ENCODE measurements around the gene EVL.

DNA sequence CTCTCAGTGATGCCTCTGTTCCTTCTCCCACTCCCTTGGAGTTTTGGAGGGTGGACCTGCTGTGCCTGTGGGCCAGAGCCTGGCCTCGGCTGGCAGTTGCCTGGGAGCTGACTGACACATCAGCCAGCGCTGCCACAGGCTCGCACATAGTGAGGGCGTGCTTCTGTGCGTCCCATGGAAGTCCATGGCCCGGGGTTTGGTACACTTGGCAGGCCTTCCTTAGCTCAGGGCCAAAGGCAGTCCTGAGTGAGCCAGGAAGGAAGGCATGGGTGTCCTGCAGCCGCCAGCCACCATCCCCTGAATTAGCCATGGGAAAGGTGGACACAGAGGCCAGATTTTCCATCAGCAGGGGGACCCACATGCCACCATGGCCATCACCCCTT, 95.3 kb downstream of the EVL start:
- TF ChIP-seq, protein P1, sequence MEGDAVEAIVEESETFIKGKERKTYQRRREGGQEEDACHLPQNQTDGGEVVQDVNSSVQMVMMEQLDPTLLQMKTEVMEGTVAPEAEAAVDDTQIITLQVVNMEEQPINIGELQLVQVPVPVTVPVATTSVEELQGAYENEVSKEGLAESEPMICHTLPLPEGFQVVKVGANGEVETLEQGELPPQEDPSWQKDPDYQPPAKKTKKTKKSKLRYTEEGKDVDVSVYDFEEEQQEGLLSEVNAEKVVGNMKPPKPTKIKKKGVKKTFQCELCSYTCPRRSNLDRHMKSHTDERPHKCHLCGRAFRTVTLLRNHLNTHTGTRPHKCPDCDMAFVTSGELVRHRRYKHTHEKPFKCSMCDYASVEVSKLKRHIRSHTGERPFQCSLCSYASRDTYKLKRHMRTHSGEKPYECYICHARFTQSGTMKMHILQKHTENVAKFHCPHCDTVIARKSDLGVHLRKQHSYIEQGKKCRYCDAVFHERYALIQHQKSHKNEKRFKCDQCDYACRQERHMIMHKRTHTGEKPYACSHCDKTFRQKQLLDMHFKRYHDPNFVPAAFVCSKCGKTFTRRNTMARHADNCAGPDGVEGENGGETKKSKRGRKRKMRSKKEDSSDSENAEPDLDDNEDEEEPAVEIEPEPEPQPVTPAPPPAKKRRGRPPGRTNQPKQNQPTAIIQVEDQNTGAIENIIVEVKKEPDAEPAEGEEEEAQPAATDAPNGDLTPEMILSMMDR (conservative IDR thresholded peaks at IDR 0.05; ENCODE audit: low read length): no peak
- TF ChIP-seq EZH2phosphoT487 (IDR thresholded peaks at IDR 0.05; ENCODE audit: borderline replicate concordance, low read depth, low read length): no peak
